ENCODE data around the gene KMT5C.

Gene KMT5C

GRCh38 chr19:55365964-55366363 is 26.3 kb downstream of the KMT5C start:
- Histone ChIP-seq H3K4me3 (ENCODE audit: severe bottlenecking) (no peak overlapping the region), H3K9me3 (ENCODE audit: severe bottlenecking) (no peaks in the 10 kb centered on the region), H3K4me1 (ENCODE audit: insufficient read depth, poor library complexity, severe bottlenecking) (no peaks in the 10 kb centered on the region), H3K36me3 (ENCODE audit: low read depth) (no peaks in the 10 kb centered on the region), H3K27ac (ENCODE audit: poor library complexity, severe bottlenecking) (no peak overlapping the region), H3K27me3 (ENCODE audit: insufficient read depth, poor library complexity, severe bottlenecking) (no peaks in the 10 kb centered on the region)
- no peak for DNase-seq (ENCODE audit: low spot score)
- TF ChIP-seq CTCF (IDR thresholded peaks at IDR 0.05; ENCODE audit: poor library complexity, severe bottlenecking), result no peak
- no peak for ATAC-seq (ENCODE audit: low read depth)

GRCh38 chr19:55366790-55367189 is 27.1 kb downstream of the KMT5C start:
- Histone ChIP-seq H3K36me3 (ENCODE audit: low read depth) (no peaks in the 10 kb centered on the region), H3K4me1 (ENCODE audit: insufficient read depth, poor library complexity, severe bottlenecking) (no peaks in the 10 kb centered on the region), H3K27me3 (ENCODE audit: insufficient read depth, poor library complexity, severe bottlenecking) (no peaks in the 10 kb centered on the region), H3K4me3 (ENCODE audit: severe bottlenecking) (no peak overlapping the region), H3K9me3 (ENCODE audit: severe bottlenecking) (no peaks in the 10 kb centered on the region), H3K27ac (ENCODE audit: poor library complexity, severe bottlenecking) (no peak overlapping the region)
- no peak for ATAC-seq (ENCODE audit: low read depth)
- TF ChIP-seq CTCF (IDR thresholded peaks at IDR 0.05; ENCODE audit: poor library complexity, severe bottlenecking), result no peak
- DNase-seq (ENCODE audit: low spot score), result no peak

- Histone ChIP-seq H3K9me3 (ENCODE audit: severe bottlenecking) (no peaks in the 10 kb centered on the region), H3K27ac (ENCODE audit: poor library complexity, severe bottlenecking) (peak overlapping the region; percentile 48), H3K36me3 (ENCODE audit: low read depth) (no peaks in the 10 kb centered on the region), H3K27me3 (ENCODE audit: insufficient read depth, poor library complexity, severe bottlenecking) (no peaks in the 10 kb centered on the region), H3K4me3 (ENCODE audit: severe bottlenecking) (no peak overlapping the region), H3K4me1 (ENCODE audit: insufficient read depth, poor library complexity, severe bottlenecking) (peaks cover 8% of the 10 kb centered on the region)
- DNase-seq (ENCODE audit: low spot score) (no peak), ATAC-seq (ENCODE audit: low read depth) (no peak)
- TF ChIP-seq CTCF (IDR thresholded peaks at IDR 0.05; ENCODE audit: poor library complexity, severe bottlenecking), result no peak
Observed at GRCh38 chr19:55368106-55368505, 28.4 kb downstream of the KMT5C start.

- TF ChIP-seq CTCF (IDR thresholded peaks at IDR 0.05; ENCODE audit: poor library complexity, severe bottlenecking), result no peak
- Histone ChIP-seq H3K4me1 (ENCODE audit: insufficient read depth, poor library complexity, severe bottlenecking) (peaks cover 8% of the 10 kb centered on the region), H3K27ac (ENCODE audit: poor library complexity, severe bottlenecking) (peak overlapping the region; percentile 48), H3K36me3 (ENCODE audit: low read depth) (no peaks in the 10 kb centered on the region), H3K4me3 (ENCODE audit: severe bottlenecking) (peak overlapping the region; percentile 26), H3K27me3 (ENCODE audit: insufficient read depth, poor library complexity, severe bottlenecking) (no peaks in the 10 kb centered on the region), H3K9me3 (ENCODE audit: severe bottlenecking) (no peaks in the 10 kb centered on the region)
- DNase-seq (ENCODE audit: low spot score) (peak; percentile 68), ATAC-seq (ENCODE audit: low read depth) (peak; percentile 22; the same call in 2 of the 3 replicates)
Observed at GRCh38 chr19:55368701-55369563, 29.3 kb downstream of the KMT5C start.
